HG03280 (cell line): ENCODE data around the gene TSPAN32.
"Not testable (repeated sequence)": the region's sequence is repeated elsewhere in the genome, so short reads cannot be mapped to it uniquely, and the experiment has no call there.

Experiments
- ATAC-seq: cut with Tn5 transposase; IDR thresholded peaks from one replicate; pipeline ENCODE4 v1.9.1; 2021; ENCODE audit warnings: mild to moderate bottlenecking, moderate library complexity; ENCODE audit not compliant: unreplicated experiment

TSPAN32 gene

DNA sequence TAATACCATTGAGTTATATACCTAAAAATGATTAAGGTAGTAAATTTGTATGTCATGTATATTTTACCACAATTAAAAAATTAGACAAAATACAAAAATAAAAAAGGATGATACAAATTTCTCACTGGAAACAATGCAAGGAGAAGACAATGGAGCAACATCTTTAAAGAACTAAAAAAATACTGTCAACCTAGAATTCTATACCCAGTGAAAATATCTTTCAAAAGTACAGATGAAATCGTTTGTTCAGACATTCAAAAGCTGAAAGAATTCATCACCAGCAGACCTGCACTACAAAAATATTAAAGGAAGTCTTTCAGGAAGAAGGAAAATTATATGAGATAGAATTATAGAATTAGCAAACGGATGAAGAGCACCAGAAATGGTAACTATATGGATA lies 21.6 kb upstream of the TSPAN32 start:
- ATAC-seq, result no peak

DNA sequence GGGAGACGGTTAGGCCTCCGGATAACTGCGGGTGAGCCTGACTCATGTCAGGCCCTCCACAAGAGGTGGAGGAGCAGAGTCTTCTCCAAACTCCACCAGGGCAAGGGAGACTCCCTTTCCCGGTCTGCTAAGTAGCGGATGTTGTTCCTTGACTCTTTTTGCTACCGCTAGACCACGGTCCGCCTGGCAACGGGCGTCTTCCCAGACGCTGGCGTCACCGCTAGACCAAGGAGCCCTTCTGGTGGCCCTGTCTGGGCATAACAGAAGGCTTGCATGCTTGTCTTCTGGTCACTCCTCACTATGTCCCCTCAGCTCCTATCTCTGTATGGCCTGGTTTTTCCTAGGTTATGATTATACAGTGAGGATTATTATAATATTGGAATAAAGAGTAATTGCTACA lies 15.5 kb upstream of the TSPAN32 start:
- ATAC-seq, result not testable (repeated sequence)

DNA sequence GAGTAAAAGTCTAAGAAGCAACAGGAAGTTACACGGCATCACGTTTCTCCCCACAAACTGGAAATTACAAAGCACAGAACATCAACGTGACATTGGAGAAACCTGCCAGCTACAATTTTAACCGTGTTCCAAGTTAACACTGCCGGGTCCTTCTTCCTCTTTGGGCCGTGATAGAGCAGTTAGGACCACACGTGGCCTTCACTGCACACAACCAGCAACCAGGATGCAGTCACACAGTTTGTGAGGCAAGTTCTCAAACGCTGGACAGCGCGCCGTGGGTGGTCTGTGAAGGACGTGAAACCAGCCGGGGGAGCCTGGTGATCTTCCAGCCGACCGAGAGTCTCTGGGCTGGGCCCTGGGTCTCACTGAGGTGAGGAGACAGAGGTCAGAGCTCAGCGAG lies 14.7 kb upstream of the TSPAN32 start:
- no peak for ATAC-seq

DNA sequence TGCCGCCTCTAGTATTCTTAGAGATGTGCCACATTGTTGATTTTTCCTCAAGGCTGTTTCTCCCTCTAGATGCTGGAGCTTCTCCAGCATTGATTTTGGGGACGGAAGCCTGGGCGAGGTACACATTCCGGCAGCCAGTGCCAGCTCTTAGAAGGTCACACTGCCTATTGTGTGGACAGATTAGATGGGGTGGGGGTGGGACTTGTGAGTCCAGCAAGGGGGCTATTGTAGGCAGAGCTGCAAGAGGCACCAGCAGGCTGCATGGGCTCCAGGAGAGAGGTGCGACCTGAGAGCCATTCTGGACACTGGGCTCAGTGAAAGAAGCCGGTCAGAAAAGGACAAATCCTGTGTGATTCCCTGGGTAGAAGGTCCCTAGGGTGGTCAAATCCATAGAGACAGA lies 12.5 kb upstream of the TSPAN32 start:
- no peak for ATAC-seq

DNA sequence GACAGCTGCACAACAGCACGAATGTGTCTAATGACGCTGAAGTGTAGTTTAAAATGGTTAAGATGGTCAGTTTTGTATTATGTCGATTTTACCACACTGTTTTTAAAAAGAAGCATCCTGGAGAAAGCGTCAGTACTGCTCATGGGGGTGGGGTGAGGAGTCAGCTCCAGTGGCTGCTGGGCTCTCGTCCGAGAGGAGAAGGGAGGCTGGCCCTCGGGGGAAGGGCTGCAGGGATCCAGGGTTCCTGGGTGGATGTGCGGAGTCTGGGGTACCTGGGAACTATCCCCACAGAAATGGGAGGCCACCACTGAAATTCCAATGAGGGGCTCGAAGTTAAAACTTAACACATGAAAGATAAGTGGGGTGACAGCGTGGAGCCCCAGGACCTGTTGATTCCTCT lies 12.0 kb upstream of the TSPAN32 start:
- ATAC-seq, result no peak

DNA sequence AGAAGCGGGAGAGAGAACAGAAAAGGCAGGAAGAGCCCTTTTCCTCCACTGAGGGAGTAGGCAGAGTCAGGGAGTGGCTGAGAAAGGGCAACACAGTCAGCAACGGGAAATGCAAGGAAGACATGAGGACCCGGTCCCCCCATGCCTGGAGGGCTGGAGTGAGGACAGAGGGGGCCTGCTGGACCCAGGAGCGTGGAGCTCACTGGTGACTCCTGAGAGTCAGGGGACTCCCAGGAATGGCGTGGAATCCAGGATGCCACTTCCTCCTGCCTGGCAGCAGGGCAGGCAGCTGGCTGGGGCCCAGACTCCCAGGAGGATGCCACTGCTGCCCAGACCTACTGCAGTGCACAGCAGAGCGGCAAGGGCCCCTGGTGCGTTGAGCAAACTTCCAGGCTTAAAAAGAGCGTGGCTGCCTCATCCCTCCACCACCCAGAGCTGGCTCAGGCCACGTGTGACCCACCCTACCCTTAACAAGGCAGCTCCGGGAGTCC lies 11.4 kb upstream of the TSPAN32 start:
- no peak for ATAC-seq

DNA sequence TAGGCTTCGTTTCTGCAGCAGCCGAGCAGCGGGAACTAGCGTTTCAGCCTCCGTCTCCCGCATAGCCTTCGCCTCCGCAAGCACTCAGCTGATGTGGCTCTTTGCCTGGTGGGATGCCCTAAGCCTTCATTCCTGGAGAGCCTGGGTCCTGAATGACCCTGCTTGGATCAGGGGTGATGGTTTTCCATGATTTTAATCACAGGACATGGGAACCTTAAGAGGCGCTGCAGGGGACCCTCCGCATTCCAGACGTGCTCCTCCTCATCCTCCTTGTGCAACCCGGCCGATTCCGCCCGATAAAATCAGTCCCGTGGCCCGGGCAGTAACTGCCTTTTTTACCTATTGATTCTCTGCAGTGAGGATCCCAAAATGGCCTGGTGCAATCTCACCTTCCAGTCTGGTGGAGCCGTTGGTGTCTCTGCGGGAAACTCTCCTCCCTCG lies 8.3 kb upstream of the TSPAN32 start:
- ATAC-seq, result no peak

DNA sequence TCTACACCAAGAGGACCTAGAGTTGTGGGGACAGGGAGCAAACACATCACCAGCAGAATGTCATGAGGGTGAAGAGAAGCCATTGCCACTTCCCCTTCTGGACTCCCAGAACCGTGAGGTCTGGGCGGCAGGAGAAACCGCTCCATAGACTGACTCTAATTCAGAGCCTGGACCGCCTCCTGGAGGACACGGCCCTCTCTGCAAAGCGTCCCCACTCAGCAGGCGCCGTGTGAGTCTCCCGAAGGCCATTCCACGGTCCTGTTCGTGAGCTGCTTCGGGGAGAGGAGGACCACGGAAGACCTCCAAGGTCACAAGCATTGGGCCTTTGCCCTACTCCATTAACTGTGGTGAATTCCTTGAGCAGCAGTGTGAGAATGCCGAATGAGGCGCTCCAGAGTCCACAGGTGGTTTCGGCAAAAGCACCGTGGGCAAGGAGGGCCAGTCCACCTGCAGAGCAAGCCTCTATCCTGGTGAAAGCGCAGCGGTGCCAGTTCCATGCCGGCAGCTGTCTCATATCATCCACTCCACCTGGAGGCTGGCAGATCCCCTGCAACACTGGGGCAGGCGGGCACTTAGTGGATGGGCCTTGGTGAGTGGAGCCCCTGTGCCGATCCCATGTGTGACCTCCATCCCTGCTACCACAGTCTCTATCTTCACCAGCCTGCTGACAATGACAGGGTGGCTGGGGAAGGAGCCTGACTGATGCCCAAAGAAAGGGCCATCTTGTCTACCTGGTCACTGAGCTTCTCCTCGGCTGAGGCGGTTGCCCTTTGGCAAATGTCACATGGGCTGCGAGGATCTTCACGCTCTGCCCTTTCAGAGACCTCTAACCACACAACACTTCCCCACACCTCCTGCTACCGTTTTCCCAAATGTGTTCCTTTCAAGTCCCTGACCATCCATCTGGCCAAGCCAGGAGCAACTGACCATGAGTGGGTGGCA lies 7.6 kb upstream of the TSPAN32 start:
- no peak for ATAC-seq

DNA sequence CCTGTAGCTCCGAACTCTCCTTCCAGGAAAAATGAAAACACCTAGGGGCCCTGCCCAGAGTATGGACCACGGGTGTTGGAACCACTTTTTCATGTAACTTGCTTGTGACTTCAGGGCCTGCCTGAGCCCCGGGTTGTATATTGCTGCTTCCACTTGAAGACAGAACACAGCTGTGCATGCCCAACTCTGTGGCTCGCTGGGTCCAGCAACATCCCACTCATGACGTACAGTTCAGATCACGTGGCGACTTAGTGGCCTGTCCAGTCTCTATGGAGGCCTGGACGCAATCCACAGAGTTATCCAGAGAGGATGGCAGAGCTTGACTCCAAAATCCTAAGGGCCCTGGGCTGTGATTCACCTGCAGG lies 6.9 kb upstream of the TSPAN32 start:
- no peak for ATAC-seq

DNA sequence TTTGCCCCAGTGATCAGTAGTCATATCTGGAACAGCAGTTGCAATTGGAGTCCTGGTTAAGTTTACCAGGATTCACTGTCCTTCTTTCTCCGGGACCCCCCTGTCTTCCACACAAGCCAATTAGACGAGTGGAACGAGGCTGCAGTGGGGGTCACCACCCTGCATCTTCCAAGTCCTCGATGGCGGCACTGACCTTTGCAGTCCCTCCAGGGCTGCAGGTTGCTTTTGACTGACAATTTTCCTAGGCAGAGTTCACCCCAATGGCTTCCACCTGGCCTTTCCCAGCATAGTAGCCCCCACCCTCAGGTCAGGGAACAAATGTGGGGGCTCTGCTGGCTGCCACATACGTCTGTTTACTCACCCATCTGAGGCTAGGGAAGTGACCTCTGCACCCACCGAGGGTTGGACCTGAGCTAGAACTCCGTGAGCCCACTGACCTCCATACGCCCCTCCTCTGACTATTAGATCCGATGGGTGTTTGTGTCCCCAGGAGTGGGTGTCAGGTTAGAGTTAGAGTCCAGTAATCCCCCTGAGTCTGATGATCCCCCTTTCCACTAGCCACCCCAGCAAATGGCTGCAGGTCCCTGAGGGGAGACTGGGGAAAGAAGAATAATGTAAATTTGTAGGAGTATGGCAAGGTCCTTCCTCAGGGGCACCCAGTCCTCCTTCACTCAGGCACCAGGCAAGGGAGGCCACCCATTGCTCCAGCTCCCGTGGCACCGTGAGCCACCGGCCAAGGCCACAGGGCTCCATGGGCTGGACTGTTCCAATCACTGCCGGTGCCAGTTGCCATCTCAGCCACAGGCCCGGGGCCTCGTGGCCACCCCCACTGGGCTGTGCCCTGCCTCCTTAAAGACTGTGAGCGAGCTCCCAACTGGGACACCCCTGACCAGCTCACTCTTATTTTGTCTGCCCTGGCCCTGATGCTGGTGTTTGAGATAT lies 5.6 kb upstream of the TSPAN32 start:
- ATAC-seq, result no peak

DNA sequence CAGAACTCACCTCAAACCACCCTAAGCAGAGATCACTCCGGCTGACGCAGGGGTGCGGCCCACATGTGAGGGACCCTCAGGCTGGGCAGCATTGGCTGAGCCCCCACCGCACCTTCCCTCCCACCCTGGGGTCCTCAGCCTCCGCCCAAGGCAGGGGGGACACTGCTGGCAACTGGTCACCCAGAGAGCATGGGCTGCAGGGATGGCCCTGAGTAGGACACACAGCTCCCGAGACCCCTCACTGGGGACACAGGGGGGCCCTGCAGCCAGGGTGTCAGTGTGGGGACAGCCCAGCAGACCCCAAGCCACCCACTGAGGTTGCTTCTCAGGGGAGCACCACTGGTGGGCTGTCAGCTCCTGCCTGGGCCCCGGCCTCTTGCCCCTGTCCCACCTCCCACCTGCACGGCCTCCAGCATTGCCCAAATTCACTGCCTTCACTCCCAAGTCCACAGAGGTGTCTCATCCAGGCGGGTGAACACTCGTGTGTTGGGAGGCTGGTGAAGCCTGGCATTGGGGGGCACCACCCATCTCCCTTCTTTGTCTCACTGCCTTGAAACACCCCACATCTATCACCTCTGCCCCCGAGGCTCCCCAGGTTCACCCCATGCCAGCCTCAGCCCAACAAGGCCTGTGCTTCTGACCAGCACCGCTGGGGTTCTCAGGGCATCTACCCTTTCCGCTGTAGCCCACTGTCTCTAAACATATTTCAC lies 4.7 kb upstream of the TSPAN32 start:
- no peak for ATAC-seq

DNA sequence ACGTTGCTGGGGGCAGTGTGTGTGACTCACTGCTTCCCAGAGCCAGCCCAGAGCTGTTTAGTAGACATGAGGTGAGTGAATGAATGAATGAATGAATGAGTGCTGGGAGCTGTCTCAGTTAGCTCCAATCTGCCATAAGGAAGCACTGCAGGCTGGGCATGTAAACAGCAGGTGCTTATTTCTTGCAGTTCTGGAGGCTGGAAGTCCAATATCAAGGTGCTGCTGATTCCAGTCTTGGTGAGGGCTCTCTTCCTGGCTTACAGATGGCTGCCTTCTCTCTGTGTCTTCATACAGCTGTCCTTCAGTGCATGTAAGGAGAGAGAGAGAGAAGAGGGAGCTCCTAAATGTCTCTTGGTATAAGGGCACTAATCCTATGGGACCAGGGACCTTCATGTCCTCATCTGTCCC lies 4.2 kb upstream of the TSPAN32 start:
- ATAC-seq, result no peak

DNA sequence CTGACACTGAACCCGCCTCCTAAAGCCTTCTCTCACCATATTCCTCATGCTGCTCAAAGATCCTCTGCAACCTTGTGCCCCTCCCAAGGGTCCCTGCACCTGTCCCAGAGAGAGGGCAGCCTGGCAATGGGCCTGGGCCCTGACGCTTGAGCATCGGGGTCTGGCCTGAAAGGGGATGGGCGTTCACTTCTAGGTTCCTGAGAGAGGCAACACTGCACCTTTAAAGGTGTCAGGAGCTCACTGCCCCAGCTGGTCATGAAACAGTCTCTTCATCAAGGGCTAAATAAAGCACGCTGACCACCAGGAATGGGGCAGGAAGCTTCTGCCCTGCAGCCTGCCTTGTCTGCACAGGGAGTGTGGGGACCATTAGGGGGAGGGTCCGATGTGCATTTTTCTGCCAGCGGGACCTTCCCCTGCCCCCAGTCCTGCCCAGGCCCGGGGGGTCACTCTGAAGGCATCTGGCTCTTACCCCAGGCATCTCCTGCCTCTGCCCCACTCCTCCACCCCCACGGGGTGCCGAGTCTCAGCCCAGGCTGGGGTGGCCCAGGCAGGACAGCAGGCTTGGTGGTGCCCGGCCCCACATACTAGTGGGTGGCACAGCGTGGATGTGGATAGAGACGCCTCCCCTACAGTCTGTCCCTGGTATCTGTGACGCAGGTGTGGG lies 3.5 kb upstream of the TSPAN32 start:
- no peak for ATAC-seq

DNA sequence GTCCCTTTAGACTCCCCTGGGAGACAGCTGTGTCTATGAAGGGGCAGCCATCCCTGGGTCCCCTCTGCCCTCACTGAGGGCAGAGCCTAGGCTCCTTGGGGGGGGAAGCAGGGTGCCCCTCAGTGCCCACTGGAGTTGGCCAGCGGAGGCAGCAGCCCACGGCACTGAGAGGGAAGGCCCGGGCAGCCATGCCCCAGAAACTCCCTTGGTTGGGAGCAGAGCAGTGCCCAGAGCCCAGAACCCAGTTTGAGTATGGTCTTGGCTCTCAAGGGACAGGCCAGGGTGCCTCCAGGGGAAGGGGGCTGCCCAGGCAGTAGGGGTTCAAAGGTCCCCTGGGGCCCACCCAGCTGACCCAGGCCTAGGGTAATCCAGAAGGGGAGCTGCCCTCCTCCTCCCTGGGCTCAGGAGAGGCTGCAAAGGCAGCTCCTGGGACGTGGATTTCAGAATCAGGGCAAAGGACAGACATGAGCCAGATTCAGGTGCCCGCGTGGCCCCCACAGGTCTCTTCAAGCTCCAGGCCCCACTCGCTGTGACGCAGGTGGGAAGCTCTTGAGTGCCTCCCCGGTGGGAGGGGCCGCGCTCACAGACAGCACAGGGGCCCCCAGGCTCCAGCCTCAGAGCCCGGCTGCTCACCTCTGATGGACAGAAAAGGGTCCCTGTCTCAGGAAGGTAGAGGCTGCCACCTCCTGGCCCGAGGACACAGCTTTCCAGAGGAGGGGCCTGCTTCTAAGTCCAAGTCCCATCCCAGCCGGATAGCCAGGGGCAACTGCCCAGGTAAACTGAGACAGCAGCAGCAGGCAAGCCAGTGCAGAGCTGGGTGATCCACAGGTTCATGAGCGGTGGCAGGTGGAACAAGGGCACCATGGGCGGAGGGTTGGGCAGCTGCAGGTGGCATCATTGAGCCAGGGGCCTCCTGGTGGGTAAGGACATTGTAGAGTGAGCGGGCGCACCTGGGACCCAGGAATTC lies 2.7 kb upstream of the TSPAN32 start:
- no peak for ATAC-seq

DNA sequence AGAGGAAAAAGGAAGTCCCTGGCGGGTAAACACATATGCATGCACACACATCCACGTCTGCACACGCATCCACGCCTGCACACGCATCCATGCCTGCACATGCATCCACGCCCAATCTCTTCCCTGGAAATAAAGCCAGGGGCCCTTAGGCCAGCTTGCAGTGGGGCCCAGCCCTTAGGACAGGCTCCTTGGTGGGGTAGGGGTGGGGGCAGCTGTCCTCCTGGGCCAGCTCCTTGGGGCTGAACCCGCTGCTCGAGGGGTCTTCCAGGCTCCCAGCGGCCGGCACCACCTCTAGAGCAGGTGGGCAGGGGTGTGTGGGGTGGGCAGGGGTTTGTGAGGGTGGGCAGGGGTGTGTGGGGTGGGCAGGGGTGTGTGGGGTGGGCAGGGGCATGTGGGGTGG lies 2.0 kb upstream of the TSPAN32 start:
- no peak for ATAC-seq

DNA sequence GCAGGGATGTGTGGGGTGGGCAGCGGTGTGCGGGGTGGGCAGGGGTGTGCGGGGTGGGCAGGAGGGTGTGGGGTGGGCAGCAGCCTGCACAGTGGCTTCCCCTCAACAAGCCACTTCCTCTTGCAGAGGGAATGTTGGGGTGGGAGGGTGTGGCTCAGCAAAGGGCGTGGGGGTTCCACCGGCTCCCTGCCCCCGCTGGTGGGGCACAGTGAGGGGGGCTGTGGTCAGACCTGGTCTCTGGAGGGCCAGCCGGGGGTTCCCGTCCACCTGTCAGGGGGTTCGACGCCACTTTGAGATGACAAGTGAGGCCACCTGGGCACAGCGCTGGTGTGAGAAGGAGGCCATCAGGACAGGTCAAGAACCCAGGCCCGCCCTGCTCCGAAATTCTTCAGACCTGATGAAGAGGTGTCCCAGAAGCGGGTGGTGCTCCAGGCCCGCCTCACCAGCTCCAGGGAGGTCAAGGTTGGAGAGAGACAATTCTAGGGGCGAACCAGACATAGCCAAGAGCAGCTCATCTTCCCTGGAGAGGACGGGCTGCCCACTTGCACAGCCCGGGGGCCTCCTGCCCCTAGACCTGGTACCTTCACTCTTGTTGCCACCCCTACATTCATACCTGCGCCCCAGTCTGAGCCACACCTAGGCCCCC lies 1.4 kb upstream of the TSPAN32 start:
- no peak for ATAC-seq

DNA sequence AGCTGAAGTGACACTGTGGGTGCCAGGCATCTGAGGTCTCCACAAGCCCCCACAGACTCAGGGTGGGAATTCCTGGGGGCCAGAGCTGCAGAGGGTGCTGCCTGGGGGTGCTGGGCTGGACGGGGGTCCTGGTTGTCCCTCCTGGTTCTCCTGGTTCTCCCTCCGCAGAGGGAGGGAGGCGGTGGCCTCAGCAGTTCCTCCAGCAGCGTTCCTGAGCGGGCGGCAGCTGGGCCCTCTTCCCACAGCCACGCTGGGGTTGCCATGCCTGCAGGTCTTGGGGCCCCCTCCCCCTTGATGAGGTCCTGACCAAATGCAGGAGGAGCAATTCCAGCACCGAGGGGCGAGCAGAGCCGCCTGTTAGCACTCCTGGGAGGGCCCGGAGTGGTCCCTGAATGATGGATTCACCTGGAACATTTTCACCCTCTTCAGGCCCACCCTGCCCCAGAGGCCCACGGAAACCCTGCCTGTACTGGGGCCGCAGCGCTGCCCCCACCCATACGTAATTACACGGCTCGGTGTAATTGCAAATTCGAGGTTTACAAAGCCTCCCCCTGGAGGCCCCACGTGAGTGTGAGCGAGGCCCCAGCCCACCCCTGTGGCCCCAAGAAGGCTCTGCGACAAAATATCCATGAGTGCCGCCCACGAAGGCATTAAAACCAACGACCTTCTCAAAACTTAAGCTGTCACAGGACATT lies 730 bp upstream of the TSPAN32 start:
- no peak for ATAC-seq

DNA sequence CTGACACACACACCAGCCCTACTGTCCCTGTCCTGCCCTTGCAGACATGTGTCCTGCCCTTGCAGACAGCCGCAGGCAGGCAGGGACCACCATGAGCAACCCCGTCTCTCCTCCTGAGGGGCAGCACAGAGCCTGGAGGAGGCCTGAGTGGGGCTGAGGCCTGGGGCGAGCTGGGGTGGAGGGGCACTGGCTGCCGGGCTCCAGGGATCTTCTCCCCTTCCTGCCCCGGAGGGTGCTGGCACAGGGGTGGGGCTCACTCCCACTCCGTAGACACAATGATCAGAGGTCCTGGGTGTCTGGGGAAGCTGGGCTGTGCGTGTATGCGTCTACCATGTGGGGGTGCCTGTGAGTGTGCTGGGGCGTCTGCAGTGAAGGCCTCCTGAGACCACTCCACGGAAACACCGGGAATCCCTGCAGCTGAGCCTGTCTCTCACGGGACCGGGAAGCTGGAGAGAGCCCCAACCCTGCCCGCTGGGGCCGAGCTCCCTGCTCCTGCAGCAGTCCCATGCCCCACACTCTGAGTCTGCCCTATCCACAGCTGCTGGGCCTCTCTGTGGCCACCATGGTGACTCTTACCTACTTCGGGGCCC lies 588 bp downstream of the TSPAN32 start:
- no peak for ATAC-seq
